ENCODE results near the gene PIWIL4.
"Not testable (repeated sequence)": the region's sequence is repeated elsewhere in the genome, so short reads cannot be mapped to it uniquely, and the experiment has no call there.

GRCh38 chr11:94572975-94573374, 5.8 kb downstream of the PIWIL4 start:
- TF ChIP-seq CTCF (IDR thresholded peaks at IDR 0.05; ENCODE audit: poor library complexity, severe bottlenecking); EZH2 (IDR thresholded peaks at IDR 0.05; ENCODE audit: borderline replicate concordance, insufficient read depth, low read length, poor library complexity, severe bottlenecking); TAF1 (IDR thresholded peaks at IDR 0.05; ENCODE audit: low read depth); RAD21 (conservative IDR thresholded peaks at IDR 0.05); EP300 (conservative IDR thresholded peaks at IDR 0.05; ENCODE audit: poor library complexity, severe bottlenecking); POLR2AphosphoS5 (IDR thresholded peaks at IDR 0.05): not testable (repeated sequence)
